ENCODE measurements around the gene SOX15. TPM values are rescaled to one million over a fixed set of nuclear protein-coding genes. Genes with fewer than 3 reads are reported as not detected.

Gene SOX15
- total and polyA plus RNA-seq, 10 of the 15 experiments (the other 5 are each of a cell fraction or from before 2014, with no cell fraction given) = 0.06 to 0.53 (median 0.16) TPM; not detected in 2

DNA sequence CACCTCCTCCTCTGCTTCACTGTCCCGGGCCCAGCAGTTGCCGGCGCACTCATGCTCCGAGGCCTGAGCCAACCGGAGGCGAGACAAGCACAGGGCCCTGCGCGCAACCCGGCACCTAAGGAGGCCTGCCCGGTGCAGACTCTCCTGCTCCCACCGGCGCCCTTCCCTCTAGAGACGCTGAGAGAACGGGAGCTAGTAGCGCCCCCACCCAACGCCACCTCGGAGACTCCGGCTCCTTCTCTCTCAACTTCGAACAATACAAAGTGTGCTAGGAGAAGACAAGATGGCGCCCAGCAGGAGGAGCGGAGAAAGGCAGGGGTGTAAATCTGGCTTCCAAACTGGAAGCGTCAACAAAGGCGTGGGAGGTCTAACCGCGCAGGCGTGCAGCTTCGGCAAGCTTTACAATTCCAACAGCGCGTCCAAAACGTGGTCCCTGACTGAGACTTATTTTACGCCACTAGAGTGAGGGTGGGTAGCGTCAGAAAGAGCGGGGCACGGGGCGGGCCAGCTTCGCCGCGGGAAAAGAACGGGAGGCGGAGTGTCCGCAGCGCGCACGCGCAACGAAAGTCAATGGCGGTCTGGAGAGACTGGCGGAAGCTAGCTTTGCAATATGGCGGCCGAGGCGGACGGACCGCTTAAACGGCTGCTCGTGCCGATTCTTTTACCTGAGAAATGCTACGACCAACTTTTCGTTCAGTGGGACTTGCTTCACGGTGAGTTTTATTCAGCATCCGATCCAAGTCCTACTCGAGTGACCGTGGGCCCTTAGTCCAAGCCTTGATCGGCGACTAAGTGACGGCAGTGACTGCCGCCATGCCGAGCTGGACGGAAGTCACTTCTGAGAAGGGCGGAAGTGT lies 6.4 kb downstream of the SOX15 start, which contains the start of gene MPDU1 (continued):
- TF ChIP-seq MEF2B (IDR thresholded peaks at IDR 0.05; ENCODE audit: partially characterized antibody, poor library complexity, severe bottlenecking) (peak; percentile 23), MTA2 (IDR thresholded peaks at IDR 0.05; ENCODE audit: low read depth) (no peak; the same call in 1 of the 2 replicates), CTCF (IDR thresholded peaks at IDR 0.05 in 2 of 3, conservative IDR thresholded peaks at IDR 0.05 in 1 of 3; ENCODE audit: control insufficient read depth in 2 of 3, extremely low read depth in 1 of 3, insufficient read depth in 1 of 3, low read depth in 3 of 3, low read length in 3 of 3) (no peak), CEBPB (IDR thresholded peaks at IDR 0.05; ENCODE audit: borderline replicate concordance in 1 of 2, low read depth in 2 of 2, low read length in 2 of 2) (no peak), ZNF217 (IDR thresholded peaks at IDR 0.05) (no peak), FOXM1 (IDR thresholded peaks at IDR 0.05; ENCODE audit: low read depth, low read length) (peak; percentile 67; the same call in 1 of the 2 replicates), NFYB (IDR thresholded peaks at IDR 0.05; ENCODE audit: insufficient read depth, low read depth, low read length) (no peak), ESRRA (IDR thresholded peaks at IDR 0.05; ENCODE audit: low read length) (no peak), RFX5 (IDR thresholded peaks at IDR 0.05; ENCODE audit: low read depth, low read length) (no peak), ZBTB11 (CRISPR knock-in tag; IDR thresholded peaks at IDR 0.05) (0 out of 2 replicates have a peak, but pooled peaks have one; percentile 85), ZBED1 (IDR thresholded peaks at IDR 0.05; ENCODE audit: borderline replicate concordance) (peak; percentile 69), HDAC6 (IDR thresholded peaks at IDR 0.05; ENCODE audit: unreplicated experiment) (no peak), MAX (IDR thresholded peaks at IDR 0.05; ENCODE audit: low read depth, low read length) (peak; percentile 89), IRF4 (IDR thresholded peaks at IDR 0.05; ENCODE audit: low read depth, low read length) (no peak; the same call in 1 of the 2 replicates), GABPA (IDR thresholded peaks at IDR 0.05; ENCODE audit: low read depth) (peak; percentile 99), POLR2AphosphoS2 (IDR thresholded peaks at IDR 0.05; ENCODE audit: low read depth, low read length) (peak; percentile 85), HCFC1 (IDR thresholded peaks at IDR 0.05; ENCODE audit: low read length) (peak; percentile 77), MTA3 (IDR thresholded peaks at IDR 0.05; ENCODE audit: borderline replicate concordance, low read length) (peak; percentile 92; the same call in 1 of the 2 replicates)
- TF ChIP-seq, protein P1, sequence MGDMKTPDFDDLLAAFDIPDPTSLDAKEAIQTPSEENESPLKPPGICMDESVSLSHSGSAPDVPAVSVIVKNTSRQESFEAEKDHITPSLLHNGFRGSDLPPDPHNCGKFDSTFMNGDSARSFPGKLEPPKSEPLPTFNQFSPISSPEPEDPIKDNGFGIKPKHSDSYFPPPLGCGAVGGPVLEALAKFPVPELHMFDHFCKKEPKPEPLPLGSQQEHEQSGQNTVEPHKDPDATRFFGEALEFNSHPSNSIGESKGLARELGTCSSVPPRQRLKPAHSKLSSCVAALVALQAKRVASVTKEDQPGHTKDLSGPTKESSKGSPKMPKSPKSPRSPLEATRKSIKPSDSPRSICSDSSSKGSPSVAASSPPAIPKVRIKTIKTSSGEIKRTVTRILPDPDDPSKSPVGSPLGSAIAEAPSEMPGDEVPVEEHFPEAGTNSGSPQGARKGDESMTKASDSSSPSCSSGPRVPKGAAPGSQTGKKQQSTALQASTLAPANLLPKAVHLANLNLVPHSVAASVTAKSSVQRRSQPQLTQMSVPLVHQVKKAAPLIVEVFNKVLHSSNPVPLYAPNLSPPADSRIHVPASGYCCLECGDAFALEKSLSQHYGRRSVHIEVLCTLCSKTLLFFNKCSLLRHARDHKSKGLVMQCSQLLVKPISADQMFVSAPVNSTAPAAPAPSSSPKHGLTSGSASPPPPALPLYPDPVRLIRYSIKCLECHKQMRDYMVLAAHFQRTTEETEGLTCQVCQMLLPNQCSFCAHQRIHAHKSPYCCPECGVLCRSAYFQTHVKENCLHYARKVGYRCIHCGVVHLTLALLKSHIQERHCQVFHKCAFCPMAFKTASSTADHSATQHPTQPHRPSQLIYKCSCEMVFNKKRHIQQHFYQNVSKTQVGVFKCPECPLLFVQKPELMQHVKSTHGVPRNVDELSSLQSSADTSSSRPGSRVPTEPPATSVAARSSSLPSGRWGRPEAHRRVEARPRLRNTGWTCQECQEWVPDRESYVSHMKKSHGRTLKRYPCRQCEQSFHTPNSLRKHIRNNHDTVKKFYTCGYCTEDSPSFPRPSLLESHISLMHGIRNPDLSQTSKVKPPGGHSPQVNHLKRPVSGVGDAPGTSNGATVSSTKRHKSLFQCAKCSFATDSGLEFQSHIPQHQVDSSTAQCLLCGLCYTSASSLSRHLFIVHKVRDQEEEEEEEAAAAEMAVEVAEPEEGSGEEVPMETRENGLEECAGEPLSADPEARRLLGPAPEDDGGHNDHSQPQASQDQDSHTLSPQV (IDR thresholded peaks at IDR 0.05) = no peak
